ENCODE data around the gene GNB2.
"Not testable (repeated sequence)": the region's sequence is repeated elsewhere in the genome, so short reads cannot be mapped to it uniquely, and the experiment has no call there.

- TF ChIP-seq CTCF, POLR2A (IDR thresholded peaks at IDR 0.05): not testable (repeated sequence)
Observed at GRCh38 chr7:100669106-100669505, 4.4 kb upstream of the GNB2 start.

Data from testis (tissue), 2 donors.